ENCODE data around the gene PPHLN1. TPM values are rescaled to one million over a fixed set of nuclear protein-coding genes. Genes with fewer than 3 reads are reported as not detected.

The PPHLN1 gene
- total RNA-seq, 4 donors from 2014 or later: 42.7 to 57.1 (median 53.2) TPM

GRCh38 chr12:42421844-42422779 is 96.1 kb downstream of the PPHLN1 start:
- TF ChIP-seq CTCF (IDR thresholded peaks at IDR 0.05): no peak
- DNase-seq (ENCODE audit: low spot score) (no peak), ATAC-seq (ENCODE audit: low FRiP score) (no peak)

GRCh38 chr12:42422785-42423184 is 96.8 kb downstream of the PPHLN1 start:
- no peak for TF ChIP-seq CTCF (IDR thresholded peaks at IDR 0.05)
- ATAC-seq (ENCODE audit: low FRiP score): no peak
- no peak for DNase-seq (ENCODE audit: low spot score)

GRCh38 chr12:42426746-42427145 is 100.8 kb downstream of the PPHLN1 start:
- no peak for ATAC-seq (ENCODE audit: low FRiP score)
- TF ChIP-seq CTCF (IDR thresholded peaks at IDR 0.05): no peak

GRCh38 chr12:42428850-42429249 is 102.9 kb downstream of the PPHLN1 start:
- no peak for DNase-seq (ENCODE audit: low spot score)
- ATAC-seq (ENCODE audit: low FRiP score): no peak
- TF ChIP-seq CTCF (IDR thresholded peaks at IDR 0.05): no peak

More at GRCh38 chr12:42426746-42427145, 100.8 kb downstream of the PPHLN1 start:
- no peak for DNase-seq (ENCODE audit: low spot score)

- DNase-seq (ENCODE audit: low spot score) (no peak), ATAC-seq (ENCODE audit: low FRiP score) (no peak)
- no peak for TF ChIP-seq CTCF (IDR thresholded peaks at IDR 0.05)
Observed at GRCh38 chr12:42432517-42433140, 106.7 kb downstream of the PPHLN1 start.

- DNase-seq (ENCODE audit: low spot score): no peak
- TF ChIP-seq CTCF (IDR thresholded peaks at IDR 0.05): no peak
- no peak for ATAC-seq (ENCODE audit: low FRiP score)
Observed at GRCh38 chr12:42440608-42441007, 114.6 kb downstream of the PPHLN1 start.

Data from omental fat pad (tissue), 4 donors.